Hematopoietic multipotent progenitor cell treated with erythropoietin and hydrocortisone succinate and interleukin-3 and kit ligand, for 6 days (in vitro differentiated cells): Measurements from ENCODE around the gene GUCY2F.
A peak's percentile ranks its signal among the peaks of the same experiment; 100 is the strongest.

ENCODE experiments used
- DNase-seq: peaks from one replicate; pipeline ENCODE4 v3.0.0-alpha.2; 2015

The GUCY2F gene

GRCh38 chrX:109392895-109393294 lies 89.0 kb downstream of the GUCY2F start:
- DNase-seq, result no peak

GRCh38 chrX:109390556-109390955 lies 91.3 kb downstream of the GUCY2F start:
- no peak for DNase-seq

GRCh38 chrX:109389917-109390316 lies 92.0 kb downstream of the GUCY2F start:
- DNase-seq, result no peak

GRCh38 chrX:109384699-109385098 lies 97.2 kb downstream of the GUCY2F start:
- peak; percentile 38 for DNase-seq

GRCh38 chrX:109382332-109382731 lies 99.6 kb downstream of the GUCY2F start:
- no peak for DNase-seq

GRCh38 chrX:109378281-109378680 lies 103.6 kb downstream of the GUCY2F start:
- no peak for DNase-seq

- no peak for DNase-seq
These were observed 107.5 kb downstream of the GUCY2F start for GRCh38 chrX:109374262-109374960.

- no peak for DNase-seq
These were observed 108.4 kb downstream of the GUCY2F start for GRCh38 chrX:109373468-109373867.

- DNase-seq, result no peak
These were observed 109.2 kb downstream of the GUCY2F start for GRCh38 chrX:109372716-109373115.

- DNase-seq, result no peak
These were observed 109.6 kb downstream of the GUCY2F start for GRCh38 chrX:109372291-109372690.

GRCh38 chrX:109362101-109362500 lies 119.8 kb downstream of the GUCY2F start:
- DNase-seq, result no peak

- DNase-seq, result no peak
These were observed 121.6 kb downstream of the GUCY2F start for GRCh38 chrX:109360301-109360700.

- DNase-seq, result no peak
These were observed 124.2 kb downstream of the GUCY2F start for GRCh38 chrX:109357706-109358105.

GRCh38 chrX:109356684-109357083 lies 125.2 kb downstream of the GUCY2F start:
- no peak for DNase-seq

- DNase-seq, result no peak
These were observed 129.8 kb downstream of the GUCY2F start for GRCh38 chrX:109352066-109352588.

- DNase-seq, result no peak
These were observed 130.3 kb downstream of the GUCY2F start for GRCh38 chrX:109351557-109351956.

GRCh38 chrX:109350551-109350950 lies 131.3 kb downstream of the GUCY2F start:
- DNase-seq, result no peak

GRCh38 chrX:109350051-109350450 lies 131.8 kb downstream of the GUCY2F start:
- DNase-seq, result no peak

GRCh38 chrX:109347632-109348031 lies 134.3 kb downstream of the GUCY2F start:
- DNase-seq, result no peak

- no peak for DNase-seq
These were observed 135.4 kb downstream of the GUCY2F start for GRCh38 chrX:109346491-109346890.

- DNase-seq, result no peak
These were observed 136.0 kb downstream of the GUCY2F start for GRCh38 chrX:109345856-109346255.

- no peak for DNase-seq
These were observed 137.2 kb downstream of the GUCY2F start for GRCh38 chrX:109344678-109345077.

GRCh38 chrX:109344101-109344500 lies 137.8 kb downstream of the GUCY2F start:
- no peak for DNase-seq

- DNase-seq, result no peak
These were observed 138.2 kb downstream of the GUCY2F start for GRCh38 chrX:109343671-109344070.

- DNase-seq, result no peak
These were observed 145.7 kb downstream of the GUCY2F start for GRCh38 chrX:109336141-109336540.
